Activated naive CD4-positive, alpha-beta T cell treated with anti-CD3 and anti-CD28 coated beads, Interleukin-2, amount 10 ng/mL, durations not matched to agents 7 days and 5 days (primary cell): ENCODE measurements around the gene KSR1.
A peak's percentile ranks its signal among the peaks of the same experiment; 100 is the strongest.

Source experiments
- CTCF ChIA-PET: fragments of 350-600 bp; sonication (Branson Sonifier 250); formaldehyde crosslinking; loops from one replicate; lab custom pipeline; 2021; ENCODE audit warnings: antibody characterized with exemption; lab: Charles Lee
- DNase-seq: peaks from one replicate; pipeline ENCODE4 v3.0.0-alpha.2; 2020
- H3K27ac Mint-ChIP-seq: one replicate; pipeline ENCODE4 v1.8.0; 2021; ENCODE audit warnings: mild to moderate bottlenecking, moderate library complexity, mixed read lengths
- H3K27me3 Mint-ChIP-seq: one replicate; pipeline ENCODE4 v1.8.0; 2021; ENCODE audit warnings: mild to moderate bottlenecking, mixed read lengths
- H3K36me3 Mint-ChIP-seq: one replicate; pipeline ENCODE4 v1.8.0; 2021; ENCODE audit warnings: mixed read lengths
- H3K4me1 Mint-ChIP-seq: one replicate; pipeline ENCODE4 v1.8.0; 2021; ENCODE audit warnings: mixed read lengths
- H3K4me3 Mint-ChIP-seq: one replicate; pipeline ENCODE4 v1.8.0; 2021; ENCODE audit warnings: mild to moderate bottlenecking, moderate library complexity, mixed read lengths
- H3K9me3 Mint-ChIP-seq: one replicate; pipeline ENCODE4 v1.8.0; 2021; ENCODE audit warnings: mixed read lengths

Gene KSR1

GRCh38 chr17:27575912-27576252, 119.6 kb downstream of the KSR1 start:
- peaks cover 14% of the 10 kb centered on the region for H3K36me3 Mint-ChIP-seq
- no peak overlapping the region for H3K27ac Mint-ChIP-seq
- no peaks in the 10 kb centered on the region for H3K27me3 Mint-ChIP-seq
- CTCF ChIA-PET = interaction anchor here (1.0 kb wide), 1 partner anchor 31 kb away, joined by 3 read pairs; no protein-coding TSS in a partner anchor
- peaks cover 76% of the 10 kb centered on the region for H3K4me1 Mint-ChIP-seq
- no peaks in the 10 kb centered on the region for H3K9me3 Mint-ChIP-seq
- no peak overlapping the region for H3K4me3 Mint-ChIP-seq
- DNase-seq = no peak

GRCh38 chr17:27576477-27577083, 120.3 kb downstream of the KSR1 start:
- Mint-ChIP-seq H3K27me3 (no peaks in the 10 kb centered on the region), H3K9me3 (no peaks in the 10 kb centered on the region), H3K4me1 (peaks cover 81% of the 10 kb centered on the region), H3K4me3 (no peak overlapping the region), H3K27ac (peak overlapping the region; percentile 75), H3K36me3 (peaks cover 14% of the 10 kb centered on the region)
- CTCF ChIA-PET = interaction anchor here (1.0 kb wide), 1 partner anchor 32 kb away, joined by 3 read pairs; no protein-coding TSS in a partner anchor
- no peak for DNase-seq

GRCh38 chr17:27577121-27577761, 121.0 kb downstream of the KSR1 start:
- no peak for DNase-seq
- no peak overlapping the region for H3K4me3 Mint-ChIP-seq

GRCh38 chr17:27577884-27578717, 121.9 kb downstream of the KSR1 start:
- Mint-ChIP-seq H3K4me1 (peaks cover 77% of the 10 kb centered on the region), H3K36me3 (peaks cover 19% of the 10 kb centered on the region), H3K9me3 (no peaks in the 10 kb centered on the region), H3K4me3 (no peak overlapping the region), H3K27me3 (no peaks in the 10 kb centered on the region), H3K27ac (peak overlapping the region; percentile 88)
- DNase-seq = no peak
- CTCF ChIA-PET = interaction anchor here (1.1 to 4.6 kb wide), 6 partner anchors 9 to 113 kb away, joined by 3 to 33 read pairs (median 6); no protein-coding TSS in a partner anchor

More at GRCh38 chr17:27577121-27577761, 121.0 kb downstream of the KSR1 start:
- Mint-ChIP-seq H3K27ac (peak overlapping the region; percentile 75), H3K4me1 (peaks cover 85% of the 10 kb centered on the region), H3K36me3 (peaks cover 17% of the 10 kb centered on the region), H3K9me3 (no peaks in the 10 kb centered on the region), H3K27me3 (no peaks in the 10 kb centered on the region)
- CTCF ChIA-PET = interaction anchor here (4.6 kb wide), 1 partner anchor 8 kb away, joined by 33 read pairs; no protein-coding TSS in a partner anchor

GRCh38 chr17:27578718-27579085, 122.5 kb downstream of the KSR1 start:
- Mint-ChIP-seq H3K27ac (peak overlapping the region; percentile 88), H3K9me3 (no peaks in the 10 kb centered on the region), H3K4me1 (peaks cover 74% of the 10 kb centered on the region), H3K27me3 (no peaks in the 10 kb centered on the region), H3K36me3 (peaks cover 22% of the 10 kb centered on the region), H3K4me3 (no peak overlapping the region)
- DNase-seq = peak; percentile 60
- CTCF ChIA-PET = interaction anchor here (1.1 to 4.6 kb wide), 6 partner anchors 10 to 114 kb away, joined by 3 to 33 read pairs (median 6); no protein-coding TSS in a partner anchor

GRCh38 chr17:27579304-27579703, 123.1 kb downstream of the KSR1 start:
- no peaks in the 10 kb centered on the region for H3K27me3 Mint-ChIP-seq
- no peak for DNase-seq
- peak overlapping the region; percentile 88 for H3K27ac Mint-ChIP-seq
- peaks cover 21% of the 10 kb centered on the region for H3K36me3 Mint-ChIP-seq
- H3K4me1 Mint-ChIP-seq = peaks cover 68% of the 10 kb centered on the region
- no peak overlapping the region for H3K4me3 Mint-ChIP-seq
- CTCF ChIA-PET = interaction anchor here (1.0 to 4.6 kb wide), 8 partner anchors 10 to 198 kb away, joined by 3 to 33 read pairs (median 6); no protein-coding TSS in a partner anchor
- H3K9me3 Mint-ChIP-seq = no peaks in the 10 kb centered on the region

GRCh38 chr17:27579897-27580321, 123.7 kb downstream of the KSR1 start:
- H3K4me3 Mint-ChIP-seq = no peak overlapping the region
- H3K4me1 Mint-ChIP-seq = peaks cover 62% of the 10 kb centered on the region
- no peaks in the 10 kb centered on the region for H3K9me3 Mint-ChIP-seq
- peak overlapping the region; percentile 37 for H3K27ac Mint-ChIP-seq
- peaks cover 19% of the 10 kb centered on the region for H3K36me3 Mint-ChIP-seq
- no peaks in the 10 kb centered on the region for H3K27me3 Mint-ChIP-seq
- DNase-seq = no peak
- CTCF ChIA-PET = interaction anchor here (0.7 to 4.6 kb wide), 13 partner anchors 11 to 199 kb away, joined by 3 to 33 read pairs (median 3); partner anchors contain the start of gene KSR1

GRCh38 chr17:27581016-27581415, 124.8 kb downstream of the KSR1 start:
- DNase-seq = no peak
- Mint-ChIP-seq H3K9me3 (no peaks in the 10 kb centered on the region), H3K27ac (peak overlapping the region; percentile 13), H3K27me3 (no peaks in the 10 kb centered on the region), H3K4me1 (peaks cover 52% of the 10 kb centered on the region), H3K36me3 (peaks cover 23% of the 10 kb centered on the region), H3K4me3 (no peak overlapping the region)
- CTCF ChIA-PET = interaction anchor here (1.1 to 4.6 kb wide), 3 partner anchors 12 to 38 kb away, joined by 3 to 33 read pairs (median 19); no protein-coding TSS in a partner anchor

GRCh38 chr17:27582696-27583095, 126.4 kb downstream of the KSR1 start:
- Mint-ChIP-seq H3K4me1 (peaks cover 39% of the 10 kb centered on the region), H3K27ac (no peak overlapping the region), H3K36me3 (peaks cover 25% of the 10 kb centered on the region), H3K4me3 (no peak overlapping the region), H3K27me3 (no peaks in the 10 kb centered on the region), H3K9me3 (no peaks in the 10 kb centered on the region)
- no peak for DNase-seq
- CTCF ChIA-PET = no interaction called here

- no peak overlapping the region for H3K4me3 Mint-ChIP-seq
- DNase-seq = no peak
- peaks cover 19% of the 10 kb centered on the region for H3K36me3 Mint-ChIP-seq
- no peaks in the 10 kb centered on the region for H3K27me3 Mint-ChIP-seq
- CTCF ChIA-PET = interaction anchor here (1.1 to 1.6 kb wide), 2 partner anchors 14 to 15 kb away, joined by 3 read pairs; no protein-coding TSS in a partner anchor
- no peak overlapping the region for H3K27ac Mint-ChIP-seq
- peaks cover 16% of the 10 kb centered on the region for H3K4me1 Mint-ChIP-seq
- H3K9me3 Mint-ChIP-seq = no peaks in the 10 kb centered on the region
Observed at GRCh38 chr17:27585153-27585681, 129.0 kb downstream of the KSR1 start.

GRCh38 chr17:27585792-27586191, 129.5 kb downstream of the KSR1 start:
- peaks cover 12% of the 10 kb centered on the region for H3K4me1 Mint-ChIP-seq
- no peak overlapping the region for H3K4me3 Mint-ChIP-seq
- no peaks in the 10 kb centered on the region for H3K9me3 Mint-ChIP-seq
- DNase-seq = no peak
- no peaks in the 10 kb centered on the region for H3K27me3 Mint-ChIP-seq
- no peak overlapping the region for H3K27ac Mint-ChIP-seq
- CTCF ChIA-PET = interaction anchor here (1.1 to 1.6 kb wide), 2 partner anchors 14 kb away, joined by 3 read pairs; no protein-coding TSS in a partner anchor
- peaks cover 19% of the 10 kb centered on the region for H3K36me3 Mint-ChIP-seq

- Mint-ChIP-seq H3K27me3 (no peaks in the 10 kb centered on the region), H3K9me3 (no peaks in the 10 kb centered on the region), H3K4me3 (no peak overlapping the region), H3K4me1 (peaks cover 8% of the 10 kb centered on the region), H3K36me3 (peaks cover 19% of the 10 kb centered on the region), H3K27ac (no peak overlapping the region)
- no peak for DNase-seq
- CTCF ChIA-PET = interaction anchor here (1.6 kb wide), 1 partner anchor 14 kb away, joined by 6 read pairs; no protein-coding TSS in a partner anchor
Observed at GRCh38 chr17:27586203-27586721, 130.0 kb downstream of the KSR1 start.

- no peak for DNase-seq
- CTCF ChIA-PET = interaction anchor here (1.2 to 2.6 kb wide), 4 partner anchors 10 to 17 kb away, joined by 4 to 15 read pairs (median 6); no protein-coding TSS in a partner anchor
- H3K9me3 Mint-ChIP-seq = no peaks in the 10 kb centered on the region
- H3K4me1 Mint-ChIP-seq = no peaks in the 10 kb centered on the region
- no peak overlapping the region for H3K4me3 Mint-ChIP-seq
- H3K27ac Mint-ChIP-seq = no peak overlapping the region
- peaks cover 14% of the 10 kb centered on the region for H3K36me3 Mint-ChIP-seq
- H3K27me3 Mint-ChIP-seq = no peaks in the 10 kb centered on the region
Observed at GRCh38 chr17:27588354-27588753, 132.1 kb downstream of the KSR1 start.
